Liver (tissue), 9 donors: ENCODE data around the gene DUSP10. TPM values are rescaled to one million over a fixed set of nuclear protein-coding genes. Genes with fewer than 3 reads are reported as not detected.

Source experiments
- DNase-seq: peaks from one replicate; pipeline ENCODE4 v3.0.0-alpha.2; 2017; ENCODE audit warnings: low spot score
- H3K27ac ChIP-seq, 2 donors: one replicate each; pipeline ENCODE4 v1.7.0; 2013; ENCODE audit warnings: inconsistent platforms in 2 of 2, low read length in 2 of 2, control low read depth in 1 of 2, low read depth in 1 of 2, mild to moderate bottlenecking in 1 of 2
- H3K27me3 ChIP-seq, 4 donors: one replicate each; pipeline versions ENCODE4 v1.6.1 to v1.7.0; 2013; ENCODE audit warnings: low read length in 3 of 4, inconsistent platforms in 1 of 4, mild to moderate bottlenecking in 1 of 4, moderate library complexity in 1 of 4; ENCODE audit not compliant: control insufficient read depth in 4 of 4, insufficient read depth in 4 of 4
- H3K36me3 ChIP-seq, 4 donors: one replicate each; pipeline versions ENCODE4 v1.6.1 to v1.7.0; 2013; ENCODE audit warnings: low read length in 3 of 4, mild to moderate bottlenecking in 3 of 4, low read depth in 1 of 4, moderate library complexity in 1 of 4; ENCODE audit not compliant: control insufficient read depth in 4 of 4, insufficient read depth in 3 of 4
- H3K4me1 ChIP-seq, 4 donors: one replicate each; pipeline versions ENCODE4 v1.6.1 to v1.7.0; 2013; ENCODE audit warnings: low read length in 3 of 4, mild to moderate bottlenecking in 3 of 4, moderate library complexity in 1 of 4; ENCODE audit not compliant: control insufficient read depth in 4 of 4, insufficient read depth in 4 of 4
- H3K4me3 ChIP-seq, 3 donors: one replicate each; pipeline versions ENCODE4 v1.6.1 to v1.7.0; 2013; ENCODE audit warnings: low read length in 3 of 3, control low read depth in 1 of 3, low read depth in 1 of 3, mild to moderate bottlenecking in 1 of 3
- H3K9ac ChIP-seq, 2 donors: one replicate each; pipeline ENCODE4 v1.7.0; 2013; ENCODE audit warnings: low read length in 2 of 2, mild to moderate bottlenecking in 2 of 2, moderate library complexity in 2 of 2, control low read depth in 1 of 2, low read depth in 1 of 2
- H3K9me3 ChIP-seq, 4 donors: one replicate each; pipeline versions ENCODE4 v1.6.1 to v1.7.0; 2013; ENCODE audit warnings: low read length in 3 of 4; ENCODE audit not compliant: control insufficient read depth in 4 of 4
- ATF3 ChIP-seq: IDR thresholded peaks from 2 replicates; pipeline ENCODE4 v1.6.1; 2016; ENCODE audit warnings: antibody characterized with exemption
- CTCF ChIP-seq: fragments of 150-350 bp; IDR thresholded peaks from 2 replicates; pipeline ENCODE4 v1.5.1; 2017; ENCODE audit warnings: improper control_type of control experiment, low read depth, low read length; ENCODE audit not compliant: missing input control
- FOXA1 ChIP-seq: IDR thresholded peaks from 2 replicates; pipeline ENCODE4 v1.6.1; 2016; ENCODE audit warnings: antibody characterized with exemption
- FOXA2 ChIP-seq: IDR thresholded peaks from 2 replicates; pipeline ENCODE4 v1.6.1; 2016; ENCODE audit warnings: antibody characterized with exemption
- GABPA ChIP-seq, 2 donors: IDR thresholded peaks in 1 of 2; conservative IDR thresholded peaks in 1 of 2; 2 replicates each; pipeline ENCODE4 v1.6.1; 2016; ENCODE audit warnings: antibody characterized with exemption in 2 of 2, mild to moderate bottlenecking in 1 of 2, moderate library complexity in 1 of 2
- HNF4A ChIP-seq, 2 donors: conservative IDR thresholded peaks; 2 replicates each; pipeline ENCODE4 v1.6.1; 2016; ENCODE audit warnings: antibody characterized with exemption in 2 of 2, mild to moderate bottlenecking in 2 of 2
- HNF4G ChIP-seq: IDR thresholded peaks from 2 replicates; pipeline ENCODE4 v1.6.1; 2016; ENCODE audit warnings: antibody characterized with exemption
- JUND ChIP-seq, 2 donors: IDR thresholded peaks; 2 replicates each; pipeline ENCODE4 v1.6.1; 2016; ENCODE audit warnings: antibody characterized with exemption in 2 of 2
- MAX ChIP-seq: IDR thresholded peaks from 2 replicates; pipeline ENCODE4 v1.6.1; 2016; ENCODE audit warnings: antibody characterized with exemption
- NR2F2 ChIP-seq: IDR thresholded peaks from 2 replicates; pipeline ENCODE4 v1.6.1; 2016; ENCODE audit warnings: antibody characterized with exemption
- RAD21 ChIP-seq, 2 donors: IDR thresholded peaks; 2 replicates each; pipeline ENCODE4 v1.6.1; 2016; ENCODE audit warnings: antibody characterized with exemption in 2 of 2, mild to moderate bottlenecking in 2 of 2
- REST ChIP-seq: IDR thresholded peaks from 2 replicates; pipeline ENCODE4 v1.6.1; 2016; ENCODE audit warnings: antibody characterized with exemption, mild to moderate bottlenecking
- RXRA ChIP-seq, 2 donors: IDR thresholded peaks; 2 replicates each; pipeline ENCODE4 v1.6.1; 2017 to 2018; ENCODE audit warnings: antibody characterized with exemption in 2 of 2, mild to moderate bottlenecking in 1 of 2
- TAF1 ChIP-seq: conservative IDR thresholded peaks from 2 replicates; pipeline ENCODE4 v1.6.1; 2016; ENCODE audit warnings: antibody characterized with exemption, mild to moderate bottlenecking
- YY1 ChIP-seq: IDR thresholded peaks from 2 replicates; pipeline ENCODE4 v1.6.1; 2016; ENCODE audit warnings: antibody characterized with exemption, mild to moderate bottlenecking
- ZBTB33 ChIP-seq: IDR thresholded peaks from 2 replicates; pipeline ENCODE4 v1.6.1; 2016; ENCODE audit warnings: antibody characterized with exemption
- WGBS: extraction: QIAGEN DNeasy Blood & Tissue Kit; methylation state at CpG from one replicate; pipeline ENCODE4 v1.1.7; 2013; 5-methylcytosine and 5-hydroxymethylcytosine counted together
- polyA plus RNA-seq, 2 donors: library from polyadenylated mRNA; stranded (reverse) in 1 of 2; unstranded in 1 of 2; fragments of 200-250 nt in 1 of 2; fragments of >200 nt in 1 of 2; fragmentation: Nextera tagmentation in 1 of 2; extraction: Ambion mirVana in 1 of 2; gene quantifications; one replicate each; pipeline versions ENCODE4 v1.2.1 to v1.2.3, GENCODE V29; 2013 to 2015
- total RNA-seq, 2 donors: library from RNA; depleted of rRNA; stranded (reverse); fragments of >200 nt; gene quantifications; one replicate each; pipeline ENCODE4 v1.2.3, GENCODE V29; 2014
- donor health status: healthy.
- donor health status: healthy.
- donor health status: healthy.
- donor health status: healthy.
- donor health status: healthy.

The DUSP10 gene
- total and polyA plus RNA-seq, 4 donors = 6.7 to 15.4 (median 10.7) TPM

DNA sequence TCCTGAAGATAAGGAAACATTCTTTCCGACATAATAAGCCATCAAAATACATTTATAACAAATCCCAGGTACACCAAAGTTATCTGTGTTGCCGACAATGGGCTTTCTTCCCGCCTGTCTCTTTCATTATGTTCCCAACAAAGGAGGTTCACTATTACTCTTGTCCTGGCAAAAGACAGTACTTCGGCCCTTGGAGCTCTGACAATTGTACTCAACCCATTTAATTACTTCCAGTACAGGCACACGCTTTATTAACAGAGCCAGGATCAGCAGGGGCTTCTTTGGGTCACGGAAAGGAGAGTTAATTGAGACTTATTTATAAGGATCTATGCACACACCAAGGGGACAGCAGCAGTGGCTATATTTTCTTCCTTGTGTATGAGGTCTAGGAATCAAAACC lies 46.6 kb upstream of the DUSP10 start:
- TF ChIP-seq FOXA1 (no peak), RXRA (IDR thresholded peaks at IDR 0.05) (no peak), HNF4A (conservative IDR thresholded peaks at IDR 0.05) (no peak), YY1 (no peak), REST (no peak), NR2F2 (no peak), TAF1 (no peak), ATF3 (no peak), ZBTB33 (no peak), RAD21 (IDR thresholded peaks at IDR 0.05) (no peak), CTCF (no peak), HNF4G (no peak), GABPA (IDR thresholded peaks at IDR 0.05 in 1 of 2, conservative IDR thresholded peaks at IDR 0.05 in 1 of 2) (no peak)
- Histone ChIP-seq H3K36me3 (no peaks in the 10 kb centered on the region), H3K9me3 (no peaks in the 10 kb centered on the region)

GRCh38 chr1:221786647-221787046 lies 44.8 kb upstream of the DUSP10 start:
- no peak for DNase-seq
- H3K27me3 ChIP-seq = no peaks in the 10 kb centered on the region
- H3K9me3 ChIP-seq = no peaks in the 10 kb centered on the region
- WGBS = 94% methylated on average over 5 of the region's 5 CpGs
- H3K36me3 ChIP-seq = no peaks in the 10 kb centered on the region
- H3K4me1 ChIP-seq = no peaks in the 10 kb centered on the region
- no peak overlapping the region for H3K27ac ChIP-seq
- TF ChIP-seq JUND (IDR thresholded peaks at IDR 0.05) (no peak), GABPA (IDR thresholded peaks at IDR 0.05 in 1 of 2, conservative IDR thresholded peaks at IDR 0.05 in 1 of 2) (no peak), MAX (no peak), FOXA2 (no peak)
- no peak overlapping the region for H3K9ac ChIP-seq
- H3K4me3 ChIP-seq = no peak overlapping the region

More for the DNA sequence above, 46.6 kb upstream of the DUSP10 start:
- Histone ChIP-seq H3K27me3 (no peaks in the 10 kb centered on the region), H3K27ac (no peak overlapping the region), H3K4me1 (no peaks in the 10 kb centered on the region), H3K9ac (no peak overlapping the region), H3K4me3 (no peak overlapping the region)
- no peak for DNase-seq
- 92% methylated on average over 6 of the region's 6 CpGs for WGBS
